ENCODE results near the gene KRTAP10-7.

Gene KRTAP10-7

GRCh38 chr21:44569861-44570517, 30.4 kb upstream of the KRTAP10-7 start:
- no peak overlapping the region for H3K27ac ChIP-seq (ENCODE audit: low read length)
- H3K4me3 ChIP-seq (ENCODE audit: low read length): no peak overlapping the region
- H2AFZ ChIP-seq (ENCODE audit: low read length): no peak overlapping the region
- no peaks in the 10 kb centered on the region for H3K9me3 ChIP-seq (replicated peaks; ENCODE audit: insufficient read depth, low read length)
- DNase-seq: no peak
- H3K4me1 ChIP-seq (ENCODE audit: low read length): no peaks in the 10 kb centered on the region
- H3K4me2 ChIP-seq (ENCODE audit: low read depth, low read length): no peak overlapping the region
- H3K36me3 ChIP-seq (replicated peaks; ENCODE audit: insufficient read depth, low read length): no peaks in the 10 kb centered on the region
- no peak overlapping the region for H3K9ac ChIP-seq (ENCODE audit: low read length)
- H3K79me2 ChIP-seq (ENCODE audit: low read length): no peaks in the 10 kb centered on the region
- TF ChIP-seq EZH2phosphoT487 (IDR thresholded peaks at IDR 0.05; ENCODE audit: low read length): no peak
- no peak for TF ChIP-seq EZH2 (optimal IDR thresholded peaks at IDR 0.05; ENCODE audit: low read depth, low read length)
- TF ChIP-seq CTCF (IDR thresholded peaks at IDR 0.05; ENCODE audit: low read length): no peak
- no peaks in the 10 kb centered on the region for H3F3A ChIP-seq (ENCODE audit: insufficient read depth, low read length)
- no peaks in the 10 kb centered on the region for H4K20me1 ChIP-seq (ENCODE audit: insufficient read depth, low read length)
- H3K27me3 ChIP-seq (replicated peaks; ENCODE audit: insufficient read depth, low read length): peaks cover 94% of the 10 kb centered on the region
- no peaks in the 10 kb centered on the region for H3K9me2 ChIP-seq (replicated peaks; ENCODE audit: insufficient read depth, low read length)

GRCh38 chr21:44571296-44571695, 29.1 kb upstream of the KRTAP10-7 start:
- no peak overlapping the region for H3K4me2 ChIP-seq (ENCODE audit: low read depth, low read length)
- H3K36me3 ChIP-seq (replicated peaks; ENCODE audit: insufficient read depth, low read length): no peaks in the 10 kb centered on the region
- H2AFZ ChIP-seq (ENCODE audit: low read length): no peak overlapping the region

GRCh38 chr21:44571844-44572782, 28.3 kb upstream of the KRTAP10-7 start:
- Histone ChIP-seq H3K9me2 (replicated peaks; ENCODE audit: insufficient read depth, low read length) (no peaks in the 10 kb centered on the region), H3K9me3 (replicated peaks; ENCODE audit: insufficient read depth, low read length) (no peaks in the 10 kb centered on the region), H3F3A (ENCODE audit: insufficient read depth, low read length) (no peaks in the 10 kb centered on the region), H4K20me1 (ENCODE audit: insufficient read depth, low read length) (no peaks in the 10 kb centered on the region), H3K27ac (ENCODE audit: low read length) (no peak overlapping the region), H3K4me3 (ENCODE audit: low read length) (no peak overlapping the region), H2AFZ (ENCODE audit: low read length) (no peak overlapping the region), H3K36me3 (replicated peaks; ENCODE audit: insufficient read depth, low read length) (no peaks in the 10 kb centered on the region), H3K27me3 (replicated peaks; ENCODE audit: insufficient read depth, low read length) (peaks cover 94% of the 10 kb centered on the region), H3K4me2 (ENCODE audit: low read depth, low read length) (no peak overlapping the region), H3K79me2 (ENCODE audit: low read length) (no peaks in the 10 kb centered on the region), H3K4me1 (ENCODE audit: low read length) (no peaks in the 10 kb centered on the region), H3K9ac (ENCODE audit: low read length) (no peak overlapping the region)
- DNase-seq: no peak
- TF ChIP-seq EZH2phosphoT487 (IDR thresholded peaks at IDR 0.05; ENCODE audit: low read length): no peak
- no peak for TF ChIP-seq CTCF (IDR thresholded peaks at IDR 0.05; ENCODE audit: low read length)
- TF ChIP-seq EZH2 (optimal IDR thresholded peaks at IDR 0.05; ENCODE audit: low read depth, low read length): no peak

More at GRCh38 chr21:44571296-44571695, 29.1 kb upstream of the KRTAP10-7 start:
- Histone ChIP-seq H3K9ac (ENCODE audit: low read length) (no peak overlapping the region), H4K20me1 (ENCODE audit: insufficient read depth, low read length) (no peaks in the 10 kb centered on the region), H3K27ac (ENCODE audit: low read length) (no peak overlapping the region), H3K9me2 (replicated peaks; ENCODE audit: insufficient read depth, low read length) (no peaks in the 10 kb centered on the region), H3K4me1 (ENCODE audit: low read length) (no peaks in the 10 kb centered on the region), H3K4me3 (ENCODE audit: low read length) (no peak overlapping the region), H3F3A (ENCODE audit: insufficient read depth, low read length) (no peaks in the 10 kb centered on the region), H3K79me2 (ENCODE audit: low read length) (no peaks in the 10 kb centered on the region), H3K9me3 (replicated peaks; ENCODE audit: insufficient read depth, low read length) (no peaks in the 10 kb centered on the region), H3K27me3 (replicated peaks; ENCODE audit: insufficient read depth, low read length) (peaks cover 94% of the 10 kb centered on the region)
- TF ChIP-seq EZH2phosphoT487 (IDR thresholded peaks at IDR 0.05; ENCODE audit: low read length): no peak
- no peak for TF ChIP-seq CTCF (IDR thresholded peaks at IDR 0.05; ENCODE audit: low read length)
- TF ChIP-seq EZH2 (optimal IDR thresholded peaks at IDR 0.05; ENCODE audit: low read depth, low read length): no peak
- DNase-seq: no peak
